ENCODE data around the gene SLFN13.

DNA sequence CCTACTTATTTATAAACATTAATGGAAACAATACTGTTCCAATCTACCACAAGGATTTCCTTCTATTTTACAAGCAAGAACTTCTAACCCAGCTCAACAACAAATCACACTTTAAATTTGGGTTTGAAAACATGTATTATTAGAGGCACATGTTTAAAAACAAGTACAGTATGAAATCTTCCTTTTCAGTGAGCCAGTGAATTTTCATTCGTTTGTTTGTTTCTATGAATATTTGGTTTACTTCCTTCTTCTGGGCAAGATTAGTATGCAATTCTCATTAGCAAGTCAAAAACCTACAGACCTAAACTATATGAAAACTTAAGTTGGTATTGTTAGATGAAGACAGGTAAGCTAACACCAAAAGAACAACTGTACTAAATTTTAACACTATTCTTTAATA is 42.0 kb downstream of the SLFN13 start:
- TF ChIP-seq, protein P1, sequence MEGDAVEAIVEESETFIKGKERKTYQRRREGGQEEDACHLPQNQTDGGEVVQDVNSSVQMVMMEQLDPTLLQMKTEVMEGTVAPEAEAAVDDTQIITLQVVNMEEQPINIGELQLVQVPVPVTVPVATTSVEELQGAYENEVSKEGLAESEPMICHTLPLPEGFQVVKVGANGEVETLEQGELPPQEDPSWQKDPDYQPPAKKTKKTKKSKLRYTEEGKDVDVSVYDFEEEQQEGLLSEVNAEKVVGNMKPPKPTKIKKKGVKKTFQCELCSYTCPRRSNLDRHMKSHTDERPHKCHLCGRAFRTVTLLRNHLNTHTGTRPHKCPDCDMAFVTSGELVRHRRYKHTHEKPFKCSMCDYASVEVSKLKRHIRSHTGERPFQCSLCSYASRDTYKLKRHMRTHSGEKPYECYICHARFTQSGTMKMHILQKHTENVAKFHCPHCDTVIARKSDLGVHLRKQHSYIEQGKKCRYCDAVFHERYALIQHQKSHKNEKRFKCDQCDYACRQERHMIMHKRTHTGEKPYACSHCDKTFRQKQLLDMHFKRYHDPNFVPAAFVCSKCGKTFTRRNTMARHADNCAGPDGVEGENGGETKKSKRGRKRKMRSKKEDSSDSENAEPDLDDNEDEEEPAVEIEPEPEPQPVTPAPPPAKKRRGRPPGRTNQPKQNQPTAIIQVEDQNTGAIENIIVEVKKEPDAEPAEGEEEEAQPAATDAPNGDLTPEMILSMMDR (IDR thresholded peaks at IDR 0.05): no peak
- no peak for TF ChIP-seq POLR2AphosphoS5 (IDR thresholded peaks at IDR 0.05; ENCODE audit: low read depth, low read length)
